GM20000 (cell line): ENCODE measurements around the gene SPTBN4.
"Not testable (repeated sequence)": the region's sequence is repeated elsewhere in the genome, so short reads cannot be mapped to it uniquely, and the experiment has no call there.

ENCODE experiments used
- DNase-seq: peaks from one replicate; pipeline ENCODE4 v3.0.0; 2012; ENCODE audit warnings: low spot score
- TF ChIP-seq, protein P1 (sequence below): IDR thresholded peaks from 2 replicates; pipeline ENCODE4 v1.5.1; 2012; ENCODE audit warnings: mild to moderate bottlenecking, control low read depth; ENCODE audit errors: extremely low read depth, missing control alignments

Gene SPTBN4

GRCh38 chr19:40421993-40422747 lies 44.6 kb upstream of the SPTBN4 start:
- TF ChIP-seq, protein P1, sequence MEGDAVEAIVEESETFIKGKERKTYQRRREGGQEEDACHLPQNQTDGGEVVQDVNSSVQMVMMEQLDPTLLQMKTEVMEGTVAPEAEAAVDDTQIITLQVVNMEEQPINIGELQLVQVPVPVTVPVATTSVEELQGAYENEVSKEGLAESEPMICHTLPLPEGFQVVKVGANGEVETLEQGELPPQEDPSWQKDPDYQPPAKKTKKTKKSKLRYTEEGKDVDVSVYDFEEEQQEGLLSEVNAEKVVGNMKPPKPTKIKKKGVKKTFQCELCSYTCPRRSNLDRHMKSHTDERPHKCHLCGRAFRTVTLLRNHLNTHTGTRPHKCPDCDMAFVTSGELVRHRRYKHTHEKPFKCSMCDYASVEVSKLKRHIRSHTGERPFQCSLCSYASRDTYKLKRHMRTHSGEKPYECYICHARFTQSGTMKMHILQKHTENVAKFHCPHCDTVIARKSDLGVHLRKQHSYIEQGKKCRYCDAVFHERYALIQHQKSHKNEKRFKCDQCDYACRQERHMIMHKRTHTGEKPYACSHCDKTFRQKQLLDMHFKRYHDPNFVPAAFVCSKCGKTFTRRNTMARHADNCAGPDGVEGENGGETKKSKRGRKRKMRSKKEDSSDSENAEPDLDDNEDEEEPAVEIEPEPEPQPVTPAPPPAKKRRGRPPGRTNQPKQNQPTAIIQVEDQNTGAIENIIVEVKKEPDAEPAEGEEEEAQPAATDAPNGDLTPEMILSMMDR, result no peak
- DNase-seq, result no peak

- TF ChIP-seq, protein P1, result no peak
Observed at GRCh38 chr19:40422748-40423566, 43.8 kb upstream of the SPTBN4 start.

GRCh38 chr19:40423938-40424337 lies 42.9 kb upstream of the SPTBN4 start:
- DNase-seq, result no peak
- TF ChIP-seq, protein P1, result no peak

More at GRCh38 chr19:40422748-40423566, 43.8 kb upstream of the SPTBN4 start:
- no peak for DNase-seq

DNA sequence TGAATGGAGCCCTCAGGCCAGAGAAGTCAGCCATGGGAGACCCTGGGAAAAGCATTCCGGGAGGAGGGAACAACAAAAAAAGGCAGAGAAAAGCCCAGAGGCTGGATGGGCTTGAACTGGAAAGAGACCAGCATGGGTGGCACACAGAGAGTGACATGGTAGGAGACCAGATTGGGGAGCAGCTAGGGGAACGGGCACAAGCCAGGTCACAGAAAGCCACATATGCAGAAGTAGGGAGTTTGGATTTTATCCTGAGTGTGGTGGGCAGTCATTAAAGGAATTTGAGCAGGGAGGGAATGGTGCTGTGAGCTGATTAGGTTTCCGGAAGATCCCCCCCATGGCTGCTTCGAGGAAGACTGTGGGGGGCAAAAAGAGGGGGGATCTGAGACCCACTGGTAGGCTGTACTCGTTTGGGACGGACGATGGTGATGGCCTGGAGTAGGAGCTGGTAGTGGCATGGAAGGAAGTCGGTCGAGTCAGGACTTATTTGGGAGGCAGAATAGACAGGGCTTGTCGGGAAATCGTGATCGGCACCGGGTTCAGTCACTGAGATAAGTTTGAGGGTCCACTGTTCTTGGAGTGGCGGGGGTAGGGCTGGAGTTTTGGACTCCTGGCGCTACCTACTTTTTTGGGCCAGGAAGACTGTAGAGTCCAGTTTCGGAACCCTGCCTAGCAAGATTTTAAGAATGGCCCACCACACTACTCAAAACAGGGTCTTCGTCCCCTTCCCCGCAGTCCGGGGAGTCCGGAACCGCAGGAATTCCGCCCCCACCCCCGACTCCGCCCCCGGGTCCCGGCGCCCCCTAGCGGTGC lies 42.0 kb upstream of the SPTBN4 start:
- no peak for DNase-seq

DNA sequence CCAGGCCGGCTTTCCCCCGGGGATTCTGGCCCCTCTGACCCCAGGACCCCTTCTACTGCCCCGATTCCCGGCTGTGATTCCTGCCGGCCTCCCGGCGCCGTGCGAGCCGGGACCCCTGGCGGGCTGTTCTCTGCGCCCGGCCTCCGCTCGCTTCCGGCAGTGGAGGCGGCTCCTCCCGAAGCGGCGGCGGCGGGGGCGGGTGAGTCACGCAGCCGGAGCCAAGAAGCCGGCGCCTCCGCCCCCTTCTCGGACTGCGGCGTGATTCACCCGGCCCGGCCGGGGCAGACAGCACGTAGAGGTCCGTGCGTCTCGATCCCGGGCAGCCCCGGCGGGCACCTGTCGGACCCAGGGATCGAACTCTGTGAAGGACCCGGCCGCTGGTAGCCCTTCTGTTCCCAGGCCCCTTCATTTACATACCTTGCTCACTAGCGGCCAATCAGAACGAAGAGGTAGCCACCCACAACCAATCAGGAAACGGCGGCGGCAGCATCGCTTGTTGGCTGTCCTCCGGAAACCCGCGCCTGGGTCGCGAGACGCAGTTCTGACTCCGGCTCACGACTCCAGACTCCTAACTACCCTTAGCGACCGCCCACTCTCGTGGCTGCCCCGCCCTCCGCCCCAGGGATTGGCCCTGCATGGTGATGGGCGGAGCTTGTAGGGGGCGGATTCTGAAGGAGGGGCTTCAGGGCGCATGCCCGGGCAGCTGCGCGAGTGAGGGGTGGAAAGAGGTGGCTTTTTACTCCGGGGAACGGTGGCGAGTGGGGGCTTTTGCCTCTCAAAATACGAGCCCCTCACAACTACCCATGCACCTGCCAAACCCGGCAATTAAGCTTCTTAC lies 41.1 kb upstream of the SPTBN4 start, which contains the start of gene SERTAD1:
TSS of gene SERTAD1 (minus strand) at position 543 of the 838 bp plus-strand sequence. CDS start 2,446 bp downstream, outside the sequence.
- TF ChIP-seq, protein P1, result peak; percentile 50
- DNase-seq, result peak; percentile 99

More for the DNA sequence above, 42.0 kb upstream of the SPTBN4 start:
- TF ChIP-seq, protein P1, result no peak

GRCh38 chr19:40428197-40428596 lies 38.6 kb upstream of the SPTBN4 start:
- not testable (repeated sequence) for DNase-seq

DNA sequence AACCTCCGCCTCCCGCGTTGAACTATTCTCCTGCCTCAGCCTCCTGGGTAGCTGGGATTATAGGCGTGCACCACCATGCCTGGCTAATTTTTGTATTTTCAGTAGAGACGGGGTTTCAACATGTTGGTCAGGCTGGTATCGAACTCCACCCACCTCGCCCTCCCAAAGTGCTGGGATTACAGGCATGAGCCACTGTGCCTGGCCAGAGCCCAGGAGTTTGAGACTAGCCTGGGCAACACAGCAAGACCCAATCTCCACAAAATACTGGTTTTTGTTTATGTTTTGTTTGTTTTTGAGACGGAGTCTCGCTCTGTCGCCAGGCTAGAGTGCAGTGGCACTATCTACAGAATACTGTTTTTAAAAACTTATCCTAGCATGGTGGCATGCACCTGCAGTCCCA lies 36.6 kb upstream of the SPTBN4 start:
- DNase-seq, result not testable (repeated sequence)
